Transverse colon (tissue), 4 donors: ENCODE results near the gene SPOCK2. TPM values are rescaled to one million over a fixed set of nuclear protein-coding genes. Genes with fewer than 3 reads are reported as not detected.

ENCODE experiments used
- DNase-seq: peaks from one replicate; pipeline ENCODE4 v3.0.0-alpha.2; 2019
- H3K27ac ChIP-seq, 4 donors: fragments of 200-600 bp; sonication (generic); 2 replicates each; pipeline ENCODE4 v1.5.1; 2016 to 2018; ENCODE audit warnings: inconsistent platforms in 4 of 4
- H3K27me3 ChIP-seq: fragments of 200-600 bp; sonication (generic); 2 replicates; pipeline ENCODE4 v1.5.1; 2017; ENCODE audit warnings: inconsistent platforms
- H3K36me3 ChIP-seq, 4 donors: fragments of 200-600 bp; sonication (generic); 2 replicates each; pipeline ENCODE4 v1.5.1; 2017 to 2019; ENCODE audit warnings: inconsistent platforms in 4 of 4
- H3K4me1 ChIP-seq, 4 donors: fragments of 200-600 bp; sonication (generic); 2 replicates each; pipeline ENCODE4 v1.5.1; 2017 to 2020; ENCODE audit warnings: inconsistent platforms in 4 of 4
- H3K4me3 ChIP-seq, 4 donors: fragments of 200-600 bp; sonication (generic); 1 replicate in 1 of 4; 2 replicates in 3 of 4; pipeline versions ENCODE4 v1.5.1 to v1.6.1; 2017 to 2019; ENCODE audit warnings: inconsistent platforms in 4 of 4
- H3K9me3 ChIP-seq, 2 donors: fragments of 200-600 bp; sonication (generic); 2 replicates each; pipeline ENCODE4 v1.5.1; 2017 to 2019; ENCODE audit warnings: inconsistent platforms in 2 of 2
- EP300 ChIP-seq: sonication (generic); formaldehyde crosslinking; IDR thresholded peaks from one replicate; pipeline ENCODE4 v1.6.1; 2017; ENCODE audit warnings: antibody characterized with exemption, low read depth
- POLR2A ChIP-seq: fragments of 450-650 bp; IDR thresholded peaks from one replicate; pipeline ENCODE4 v1.6.1; 2016; ENCODE audit warnings: antibody characterized with exemption, mild to moderate bottlenecking, moderate library complexity
- POLR2AphosphoS5 ChIP-seq, 3 donors: sonication (generic); formaldehyde crosslinking; IDR thresholded peaks; one replicate each; pipeline ENCODE4 v1.6.1; 2016; ENCODE audit warnings: antibody characterized with exemption in 3 of 3
- WGBS, 2 donors: methylation state at CpG; one replicate each; pipeline ENCODE4 v1.1.5; 2018; ENCODE audit warnings: low coverage in 1 of 2; 5-methylcytosine and 5-hydroxymethylcytosine counted together
- in situ Hi-C, 4 donors: fragments of 200-750 bp; cut with MboI; loops; one replicate each; pipeline versions ENCODE4 v1.15.0 to v1.15.1; 2017; ENCODE audit warnings: low sequenced_read_pairs in 3 of 4, low pct_ligation_motif_present in 1 of 4, low pct_unique_long_range_greater_than_20kb in 1 of 4
- intact Hi-C: fragments of 100-400 bp; cut with DNase I; formaldehyde crosslinking; loops from one replicate; pipeline ENCODE4 v1.15.1; 2023; ENCODE audit warnings: low total_unique reads
- total RNA-seq, 4 donors: library from RNA; depleted of rRNA; stranded (reverse); fragments of >200 nt; gene quantifications; one replicate each; pipeline ENCODE4 v1.1.0, GENCODE V29; 2016
- TF ChIP-seq, protein P1 (sequence below), 5 experiments: fragments of 200-600 bp in 3 of 5; fragments of 450-650 bp in 2 of 5; sonication (generic) in 3 of 5; IDR thresholded peaks; 1 replicate in 2 of 5; 2 replicates in 3 of 5; pipeline ENCODE4 v1.5.1; 2016 to 2017; ENCODE audit warnings: antibody characterized with exemption in 5 of 5, inconsistent platforms in 3 of 5, mild to moderate bottlenecking in 2 of 5, moderate library complexity in 1 of 5

Gene SPOCK2
- total RNA-seq, 4 donors from 2014 or later = 6.0 to 24.7 (median 9.3) TPM

GRCh38 chr10:72072639-72073038 is 15.7 kb downstream of the SPOCK2 start:
- intact Hi-C loops = no loop called here
- H3K36me3 ChIP-seq = no peaks in the 10 kb centered on the region
- no peaks in the 10 kb centered on the region for H3K4me1 ChIP-seq
- H3K9me3 ChIP-seq = no peaks in the 10 kb centered on the region
- no peaks in the 10 kb centered on the region for H3K27me3 ChIP-seq
- in situ Hi-C loops = loop anchor here in 2 of 4 donors (25.0 kb wide), 1 partner anchor 265 kb away; no protein-coding TSS in a partner anchor
- no peak overlapping the region for H3K27ac ChIP-seq
- TF ChIP-seq, protein P1, sequence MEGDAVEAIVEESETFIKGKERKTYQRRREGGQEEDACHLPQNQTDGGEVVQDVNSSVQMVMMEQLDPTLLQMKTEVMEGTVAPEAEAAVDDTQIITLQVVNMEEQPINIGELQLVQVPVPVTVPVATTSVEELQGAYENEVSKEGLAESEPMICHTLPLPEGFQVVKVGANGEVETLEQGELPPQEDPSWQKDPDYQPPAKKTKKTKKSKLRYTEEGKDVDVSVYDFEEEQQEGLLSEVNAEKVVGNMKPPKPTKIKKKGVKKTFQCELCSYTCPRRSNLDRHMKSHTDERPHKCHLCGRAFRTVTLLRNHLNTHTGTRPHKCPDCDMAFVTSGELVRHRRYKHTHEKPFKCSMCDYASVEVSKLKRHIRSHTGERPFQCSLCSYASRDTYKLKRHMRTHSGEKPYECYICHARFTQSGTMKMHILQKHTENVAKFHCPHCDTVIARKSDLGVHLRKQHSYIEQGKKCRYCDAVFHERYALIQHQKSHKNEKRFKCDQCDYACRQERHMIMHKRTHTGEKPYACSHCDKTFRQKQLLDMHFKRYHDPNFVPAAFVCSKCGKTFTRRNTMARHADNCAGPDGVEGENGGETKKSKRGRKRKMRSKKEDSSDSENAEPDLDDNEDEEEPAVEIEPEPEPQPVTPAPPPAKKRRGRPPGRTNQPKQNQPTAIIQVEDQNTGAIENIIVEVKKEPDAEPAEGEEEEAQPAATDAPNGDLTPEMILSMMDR (IDR thresholded peaks at IDR 0.05) = no peak
- no peak for TF ChIP-seq POLR2A
- no peak for TF ChIP-seq POLR2AphosphoS5 (IDR thresholded peaks at IDR 0.05)
- TF ChIP-seq EP300 = no peak
- 80 to 97% methylated on average over 2 to 5 of the region's 5 CpGs for WGBS, 2 donors
- H3K4me3 ChIP-seq = no peak overlapping the region
- DNase-seq = no peak

DNA sequence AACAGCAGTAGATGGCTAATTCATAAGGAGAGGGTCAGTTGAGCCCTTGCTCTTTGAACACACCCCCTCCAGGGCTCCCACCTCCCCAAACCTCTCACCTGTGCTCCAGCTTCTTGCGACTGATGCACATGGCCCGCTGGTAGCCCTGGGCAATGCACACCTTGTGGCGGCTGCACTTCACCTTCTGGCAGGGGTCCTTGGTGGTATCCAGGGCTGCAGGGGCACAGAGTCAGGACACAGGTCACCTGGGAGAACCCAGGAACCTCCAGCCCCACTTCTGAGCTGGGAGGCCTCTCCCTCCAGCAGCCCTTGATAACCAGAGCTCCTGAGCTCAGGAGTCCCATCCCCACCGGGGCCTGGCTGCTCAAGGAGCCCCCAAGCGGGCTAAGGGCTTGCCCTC is 16.3 kb downstream of the SPOCK2 start:
- TF ChIP-seq POLR2A (no peak), POLR2AphosphoS5 (IDR thresholded peaks at IDR 0.05) (no peak), EP300 (no peak)
- TF ChIP-seq, protein P1 (IDR thresholded peaks at IDR 0.05) = no peak
- Histone ChIP-seq H3K36me3 (no peaks in the 10 kb centered on the region), H3K4me1 (no peaks in the 10 kb centered on the region), H3K4me3 (no peak overlapping the region), H3K27me3 (no peaks in the 10 kb centered on the region), H3K9me3 (no peaks in the 10 kb centered on the region), H3K27ac (no peak overlapping the region)
- WGBS, 2 donors = 96% methylated on average over 5 of the region's 5 CpGs; no CpG with 5 or more reads in 1 of the 2 donors
- DNase-seq = no peak
- intact Hi-C loops = no loop called here
- in situ Hi-C loops = loop anchor here in 2 of 4 donors (25.0 kb wide), 1 partner anchor 265 kb away; no protein-coding TSS in a partner anchor

GRCh38 chr10:72069751-72070526 is 18.4 kb downstream of the SPOCK2 start:
- Histone ChIP-seq H3K4me3 (no peak overlapping the region), H3K27me3 (no peaks in the 10 kb centered on the region), H3K27ac (no peak overlapping the region), H3K9me3 (no peaks in the 10 kb centered on the region), H3K36me3 (no peaks in the 10 kb centered on the region), H3K4me1 (no peaks in the 10 kb centered on the region)
- DNase-seq = no peak
- intact Hi-C loops (no loop called here), in situ Hi-C loops (loop anchor here in 2 of 4 donors (25.0 kb wide), 1 partner anchor 267 kb away; no protein-coding TSS in a partner anchor)
- TF ChIP-seq POLR2A (no peak), EP300 (no peak), POLR2AphosphoS5 (IDR thresholded peaks at IDR 0.05) (no peak)
- TF ChIP-seq, protein P1 (IDR thresholded peaks at IDR 0.05) = no peak
- WGBS, 2 donors = 86 to 100% methylated on average over 1 to 7 of the region's 7 CpGs

GRCh38 chr10:72068901-72069446 is 19.4 kb downstream of the SPOCK2 start:
- Histone ChIP-seq H3K4me3 (no peak overlapping the region), H3K9me3 (no peaks in the 10 kb centered on the region), H3K4me1 (peaks cover 0 to 3% (median under 1%) of the 10 kb centered on the region in 4 donors), H3K27ac (no peak overlapping the region), H3K27me3 (no peaks in the 10 kb centered on the region), H3K36me3 (no peaks in the 10 kb centered on the region)
- no peak for DNase-seq
- 71 to 88% methylated on average over 2 to 12 of the region's 12 CpGs for WGBS, 2 donors
- TF ChIP-seq POLR2AphosphoS5 (IDR thresholded peaks at IDR 0.05) (no peak), EP300 (no peak), POLR2A (no peak)
- TF ChIP-seq, protein P1 (IDR thresholded peaks at IDR 0.05) = no peak
- in situ Hi-C loops (loop anchor here in 2 of 4 donors (25.0 kb wide), 1 partner anchor 268 kb away; no protein-coding TSS in a partner anchor), intact Hi-C loops (no loop called here)
